CD4-positive, alpha-beta memory T cell (primary cell): ENCODE data around the gene GRM4. TPM values are rescaled to one million over a fixed set of nuclear protein-coding genes. Genes with fewer than 3 reads are reported as not detected.

Source experiments
- CTCF ChIA-PET: fragments of 350-600 bp; sonication (Branson Sonifier 250); formaldehyde crosslinking; loops from one replicate; lab custom pipeline; 2021; ENCODE audit warnings: inconsistent platforms; ENCODE audit not compliant: partially characterized antibody; lab: Charles Lee
- POLR2A ChIA-PET: fragments of 350-600 bp; sonication (Branson Sonifier 250); formaldehyde crosslinking; loops from one replicate; lab custom pipeline; 2021; ENCODE audit not compliant: partially characterized antibody; lab: Charles Lee
- DNase-seq, 5 donors: peaks; one replicate each; pipeline versions ENCODE4 v3.0.0 to v3.0.0-alpha.2; 2020 to 2022; ENCODE audit warnings: mixed read lengths in 1 of 5
- H3K27ac ChIP-seq: one replicate; pipeline ENCODE4 v1.7.0; 2013; ENCODE audit warnings: low read depth, low read length
- H3K27me3 ChIP-seq: 2 replicates; pipeline ENCODE4 v1.7.0; 2013; ENCODE audit warnings: mild to moderate bottlenecking, low read length, moderate library complexity; ENCODE audit not compliant: insufficient read depth
- H3K36me3 ChIP-seq: 2 replicates; pipeline ENCODE4 v1.7.0; 2013; ENCODE audit warnings: mild to moderate bottlenecking, low read length, moderate library complexity; ENCODE audit not compliant: insufficient read depth
- H3K4me1 ChIP-seq: 2 replicates; pipeline ENCODE4 v1.7.0; 2013; ENCODE audit warnings: mild to moderate bottlenecking, low read length, moderate library complexity; ENCODE audit not compliant: insufficient read depth
- H3K4me3 ChIP-seq, 2 donors: one replicate each; pipeline ENCODE4 v1.7.0; 2013; ENCODE audit warnings: low read length in 2 of 2, mild to moderate bottlenecking in 1 of 2
- H3K9me3 ChIP-seq, 2 donors: one replicate each; pipeline ENCODE4 v1.7.0; 2013; ENCODE audit warnings: low read length in 2 of 2, control low read depth in 1 of 2; ENCODE audit not compliant: control insufficient read depth in 1 of 2
- H3K27ac Mint-ChIP-seq, 7 donors: one replicate each; pipeline ENCODE4 v1.8.0; 2020 to 2021; ENCODE audit warnings: mixed read lengths in 7 of 7, mild to moderate bottlenecking in 6 of 7, inconsistent platforms in 3 of 7, moderate library complexity in 3 of 7
- H3K27me3 Mint-ChIP-seq, 2 donors: one replicate each; pipeline ENCODE4 v1.8.0; 2020 to 2021; ENCODE audit warnings: mixed read lengths in 2 of 2
- H3K36me3 Mint-ChIP-seq, 2 donors: one replicate each; pipeline ENCODE4 v1.8.0; 2020 to 2021; ENCODE audit warnings: mixed read lengths in 2 of 2, inconsistent platforms in 1 of 2, mild to moderate bottlenecking in 1 of 2
- H3K4me1 Mint-ChIP-seq, 4 donors: one replicate each; pipeline ENCODE4 v1.8.0; 2020 to 2021; ENCODE audit warnings: mixed read lengths in 4 of 4, mild to moderate bottlenecking in 1 of 4
- H3K4me3 Mint-ChIP-seq, 8 donors: one replicate each; pipeline ENCODE4 v1.8.0; 2020 to 2021; ENCODE audit warnings: mixed read lengths in 8 of 8, mild to moderate bottlenecking in 7 of 8, moderate library complexity in 6 of 8, inconsistent platforms in 3 of 8
- H3K9me3 Mint-ChIP-seq, 8 donors: one replicate each; pipeline ENCODE4 v1.8.0; 2020 to 2021; ENCODE audit warnings: mixed read lengths in 8 of 8, mild to moderate bottlenecking in 5 of 8, inconsistent platforms in 3 of 8, moderate library complexity in 1 of 8
- intact Hi-C: fragments of 100-400 bp; cut with micrococcal nuclease; formaldehyde crosslinking; loops from one replicate; pipeline ENCODE4 v1.15.1; 2023
- polyA plus RNA-seq, 2 donors: library from polyadenylated mRNA; unstranded; fragments of 300-500 nt; fragmentation: Illumina TruSeq; gene quantifications; one replicate each; pipeline ENCODE4 v1.2.3, GENCODE V29; 2021
- total RNA-seq, 2 experiments: library from RNA; stranded (reverse); gene quantifications; one replicate each; pipeline ENCODE4 v1.2.3, GENCODE V29; 2021

GRM4 gene
- total and polyA plus RNA-seq, 4 experiments from 2014 or later, result 0.09 TPM; not detected in 3

- Histone ChIP-seq H3K4me1 (no peaks in the 10 kb centered on the region), H3K4me3 (no peak overlapping the region), H3K9me3 (no peaks in the 10 kb centered on the region), H3K27me3 (no peaks in the 10 kb centered on the region), H3K36me3 (no peaks in the 10 kb centered on the region), H3K27ac (no peak overlapping the region)
- intact Hi-C loops, result no loop called here
- Mint-ChIP-seq H3K4me3 (no peak overlapping the region), H3K36me3 (no peaks in the 10 kb centered on the region), H3K9me3 (no peaks in the 10 kb centered on the region), H3K27me3 (peaks cover 0 to 14% of the 10 kb centered on the region in 2 donors), H3K27ac (peak overlapping the region in 1 of 7 donors; percentile 52), H3K4me1 (no peaks in the 10 kb centered on the region)
- no peak for DNase-seq
- ChIA-PET POLR2A (no interaction called here), CTCF (no interaction called here)
Measured at GRCh38 chr6:33990061-33990541, 155.8 kb downstream of the GRM4 start.

- H3K4me3 Mint-ChIP-seq, result no peak overlapping the region
- Histone ChIP-seq H3K9me3 (no peaks in the 10 kb centered on the region), H3K4me1 (no peaks in the 10 kb centered on the region), H3K36me3 (no peaks in the 10 kb centered on the region), H3K27ac (no peak overlapping the region), H3K4me3 (no peak overlapping the region), H3K27me3 (no peaks in the 10 kb centered on the region)
- no peaks in the 10 kb centered on the region for H3K9me3 Mint-ChIP-seq
- no peaks in the 10 kb centered on the region for H3K4me1 Mint-ChIP-seq
- H3K36me3 Mint-ChIP-seq, result no peaks in the 10 kb centered on the region
- intact Hi-C loops, result no loop called here
- ChIA-PET POLR2A (interaction anchor here (0.6 kb wide), 1 partner anchor 706 kb away, joined by 5 read pairs; no protein-coding TSS in a partner anchor), CTCF (no interaction called here)
- no peak for DNase-seq
- H3K27ac Mint-ChIP-seq, result no peak overlapping the region
- H3K27me3 Mint-ChIP-seq, result peaks cover 1 to 9% of the 10 kb centered on the region in 2 donors
Measured at GRCh38 chr6:33989016-33989854, 156.7 kb downstream of the GRM4 start.

DNA sequence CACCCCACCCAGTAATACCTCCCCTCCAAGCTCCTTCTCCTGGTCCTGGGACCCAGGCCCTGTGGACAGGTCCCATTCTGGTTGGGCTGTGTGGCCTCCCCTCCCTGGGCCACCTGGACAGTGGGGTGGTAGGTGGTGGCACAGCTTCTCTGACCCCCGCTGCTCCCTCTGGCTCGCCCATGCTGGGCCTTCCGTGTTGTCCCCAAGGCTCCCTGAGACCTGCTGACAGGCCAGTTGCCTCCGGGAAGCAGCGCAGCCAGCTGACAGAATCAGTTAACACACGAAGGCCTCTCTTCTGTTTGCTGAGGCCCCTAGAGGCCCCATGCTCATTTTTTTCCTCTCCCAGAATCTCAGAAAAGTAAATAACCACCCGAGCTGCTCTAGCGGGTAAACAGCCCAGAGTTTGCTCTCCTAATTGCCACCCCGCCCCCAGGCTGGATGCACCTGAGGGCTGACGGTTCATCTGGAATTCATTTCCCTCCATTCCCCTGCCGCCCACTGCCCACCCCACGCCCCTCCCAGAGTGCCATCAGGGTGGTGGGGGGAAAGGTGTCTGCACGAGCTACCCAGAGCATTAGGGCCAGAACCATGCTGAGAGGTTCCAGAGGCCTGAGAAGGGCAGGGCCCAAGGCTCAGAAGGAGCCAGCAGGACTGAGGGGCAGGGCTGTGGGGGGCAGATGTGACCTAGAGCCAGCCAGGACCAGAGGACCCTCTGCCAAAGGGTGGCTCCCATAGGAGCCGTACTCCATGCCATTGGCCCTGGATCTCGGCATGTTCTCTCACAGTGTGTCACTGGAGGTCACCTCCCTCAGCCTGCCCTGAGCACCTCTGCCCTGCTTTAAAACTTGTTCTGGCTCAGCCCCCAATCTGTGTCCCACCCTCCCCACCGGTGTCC, 157.5 kb downstream of the GRM4 start:
- POLR2A ChIA-PET, result interaction anchor here (0.6 kb wide), 1 partner anchor 705 kb away, joined by 5 read pairs; no protein-coding TSS in a partner anchor
- no peak overlapping the region for H3K27ac Mint-ChIP-seq
- CTCF ChIA-PET, result no interaction called here

GRCh38 chr6:33987531-33988021, 158.3 kb downstream of the GRM4 start:
- H3K27me3 Mint-ChIP-seq, result peaks cover 1 to 5% of the 10 kb centered on the region in 2 donors
- no peak overlapping the region for H3K4me3 Mint-ChIP-seq
- H3K9me3 Mint-ChIP-seq, result no peaks in the 10 kb centered on the region
- Histone ChIP-seq H3K9me3 (no peaks in the 10 kb centered on the region), H3K4me1 (no peaks in the 10 kb centered on the region), H3K27ac (no peak overlapping the region), H3K4me3 (no peak overlapping the region), H3K27me3 (no peaks in the 10 kb centered on the region), H3K36me3 (no peaks in the 10 kb centered on the region)
- intact Hi-C loops, result no loop called here
- H3K36me3 Mint-ChIP-seq, result no peaks in the 10 kb centered on the region
- no peak for DNase-seq
- POLR2A ChIA-PET, result no interaction called here
- H3K27ac Mint-ChIP-seq, result no peak overlapping the region
- H3K4me1 Mint-ChIP-seq, result peaks cover 0 to 2% (median under 1%) of the 10 kb centered on the region in 4 donors
- CTCF ChIA-PET, result no interaction called here

More for the DNA sequence above, 157.5 kb downstream of the GRM4 start:
- Histone ChIP-seq H3K36me3 (no peaks in the 10 kb centered on the region), H3K27ac (no peak overlapping the region), H3K9me3 (no peaks in the 10 kb centered on the region), H3K27me3 (no peaks in the 10 kb centered on the region), H3K4me1 (no peaks in the 10 kb centered on the region), H3K4me3 (no peak overlapping the region)
- Mint-ChIP-seq H3K36me3 (no peaks in the 10 kb centered on the region), H3K27me3 (peaks cover 1 to 9% of the 10 kb centered on the region in 2 donors), H3K4me3 (no peak overlapping the region), H3K9me3 (no peaks in the 10 kb centered on the region), H3K4me1 (peaks cover 0 to under 1% (median 0%) of the 10 kb centered on the region in 4 donors)
- intact Hi-C loops, result no loop called here
- DNase-seq, result no peak

- Histone ChIP-seq H3K27ac (no peak overlapping the region), H3K36me3 (no peaks in the 10 kb centered on the region), H3K4me1 (no peaks in the 10 kb centered on the region), H3K27me3 (no peaks in the 10 kb centered on the region), H3K4me3 (no peak overlapping the region), H3K9me3 (no peaks in the 10 kb centered on the region)
- no peaks in the 10 kb centered on the region for H3K36me3 Mint-ChIP-seq
- POLR2A ChIA-PET, result no interaction called here
- DNase-seq, result no peak
- CTCF ChIA-PET, result no interaction called here
- peaks cover 0 to 2% (median under 1%) of the 10 kb centered on the region in 4 donors for H3K4me1 Mint-ChIP-seq
- no peak overlapping the region for H3K4me3 Mint-ChIP-seq
- intact Hi-C loops, result no loop called here
- peaks cover 1 to 2% of the 10 kb centered on the region in 2 donors for H3K27me3 Mint-ChIP-seq
- no peaks in the 10 kb centered on the region for H3K9me3 Mint-ChIP-seq
- H3K27ac Mint-ChIP-seq, result no peak overlapping the region
Measured at GRCh38 chr6:33985947-33986346, 159.9 kb downstream of the GRM4 start.

DNA sequence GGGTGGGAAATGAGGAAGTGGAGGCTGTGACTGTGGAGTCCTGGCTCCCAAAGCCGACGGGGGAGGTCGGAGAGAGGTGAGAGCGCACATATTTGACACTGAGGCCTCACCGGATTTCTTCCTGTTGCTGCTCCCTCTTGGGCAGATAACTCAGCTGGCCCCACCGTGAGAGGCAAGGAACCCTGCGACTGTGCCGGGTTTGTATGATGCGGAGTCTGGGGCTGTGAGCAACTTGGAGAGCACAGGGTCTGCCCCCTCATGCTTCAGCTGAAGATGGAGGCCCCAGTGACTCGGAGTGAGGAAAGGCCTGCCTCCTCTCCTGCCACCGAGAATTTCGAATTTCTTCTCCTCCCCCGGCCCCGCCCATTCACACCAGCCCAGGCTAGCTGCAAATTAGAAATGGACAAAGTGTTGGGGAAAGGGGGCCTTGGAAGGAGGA, 160.6 kb downstream of the GRM4 start:
- intact Hi-C loops, result no loop called here
- Mint-ChIP-seq H3K27me3 (peaks cover 0 to 1% of the 10 kb centered on the region in 2 donors), H3K4me1 (peaks cover 0 to 2% (median under 1%) of the 10 kb centered on the region in 4 donors), H3K27ac (no peak overlapping the region), H3K9me3 (no peaks in the 10 kb centered on the region), H3K4me3 (no peak overlapping the region), H3K36me3 (no peaks in the 10 kb centered on the region)
- POLR2A ChIA-PET, result no interaction called here
- CTCF ChIA-PET, result no interaction called here
- no peaks in the 10 kb centered on the region for H3K9me3 ChIP-seq
- no peak for DNase-seq
- H3K4me1 ChIP-seq, result no peaks in the 10 kb centered on the region
- H3K4me3 ChIP-seq, result no peak overlapping the region
- H3K27ac ChIP-seq, result no peak overlapping the region
- H3K27me3 ChIP-seq, result no peaks in the 10 kb centered on the region
- H3K36me3 ChIP-seq, result no peaks in the 10 kb centered on the region
